Astrocyte of the spinal cord (primary cell): ENCODE data around the gene XPA.

ENCODE experiments used
- DNase-seq: peaks from one replicate; pipeline ENCODE4 v3.0.0; 2011; ENCODE audit warnings: low read depth, low spot score
- H3K4me3 ChIP-seq: 2 replicates; pipeline ENCODE4 v1.5.1; 2011; ENCODE audit warnings: low read depth, mild to moderate bottlenecking, low read length, moderate library complexity
- CTCF ChIP-seq: IDR thresholded peaks from 2 replicates; pipeline ENCODE4 v1.5.1; 2012; ENCODE audit warnings: low read depth, mild to moderate bottlenecking, low read length, inconsistent platforms
- in situ Hi-C: cut with HindIII; loops from 2 replicates; pipeline ENCODE4 v1.10.0; 2017; ENCODE audit warnings: low sequenced_read_pairs

Gene XPA

GRCh38 chr9:97625620-97626019 lies 71.5 kb downstream of the XPA start:
- H3K4me3 ChIP-seq = no peak overlapping the region
- no peak for TF ChIP-seq CTCF
- in situ Hi-C loops = no loop called here
- no peak for DNase-seq
